Peyer's patch (tissue), 4 donors: ENCODE results near the gene TP53BP1.

Experiments
- CTCF ChIP-seq, 6 experiments: fragments of 450-650 bp in 4 of 6; fragments of 200-600 bp in 2 of 6; sonication (generic) in 1 of 6; IDR thresholded peaks; one replicate each; pipeline ENCODE4 v1.5.1; 2017 to 2019; ENCODE audit warnings: antibody characterized with exemption in 6 of 6, mild to moderate bottlenecking in 3 of 6, moderate library complexity in 1 of 6
- POLR2A ChIP-seq, 2 donors: fragments of 450-650 bp; IDR thresholded peaks; one replicate each; pipeline ENCODE4 v1.5.1; 2017; ENCODE audit warnings: antibody characterized with exemption in 2 of 2, mild to moderate bottlenecking in 2 of 2, moderate library complexity in 2 of 2

GRCh38 chr15:43522247-43522646 lies 29.3 kb upstream of the TP53BP1 start:
- TF ChIP-seq CTCF (IDR thresholded peaks at IDR 0.05) (no peak), POLR2A (IDR thresholded peaks at IDR 0.05) (no peak)
